ENCODE data around the gene RPS6KA2. TPM values are rescaled to one million over a fixed set of nuclear protein-coding genes. Genes with fewer than 3 reads are reported as not detected.

The RPS6KA2 gene
- total RNA-seq, 4 donors from 2014 or later, result 22.7 to 55.9 (median 40.6) TPM

GRCh38 chr6:166644681-166645080 lies 17.6 kb upstream of the RPS6KA2 start:
- no peak for TF ChIP-seq POLR2A (IDR thresholded peaks at IDR 0.05)
- no peak for TF ChIP-seq CTCF (IDR thresholded peaks at IDR 0.05)
- no peak overlapping the region for H3K4me3 ChIP-seq (ENCODE audit: low read depth, poor library complexity, severe bottlenecking)
- intact Hi-C loops (cut with DNase I; ENCODE audit: low total_unique reads), result no loop called here
- WGBS, 2 donors, result 81 to 93% methylated on average over 1 of the region's 1 CpG
- DNase-seq (ENCODE audit: low spot score in 2 of 2), result no peak

DNA sequence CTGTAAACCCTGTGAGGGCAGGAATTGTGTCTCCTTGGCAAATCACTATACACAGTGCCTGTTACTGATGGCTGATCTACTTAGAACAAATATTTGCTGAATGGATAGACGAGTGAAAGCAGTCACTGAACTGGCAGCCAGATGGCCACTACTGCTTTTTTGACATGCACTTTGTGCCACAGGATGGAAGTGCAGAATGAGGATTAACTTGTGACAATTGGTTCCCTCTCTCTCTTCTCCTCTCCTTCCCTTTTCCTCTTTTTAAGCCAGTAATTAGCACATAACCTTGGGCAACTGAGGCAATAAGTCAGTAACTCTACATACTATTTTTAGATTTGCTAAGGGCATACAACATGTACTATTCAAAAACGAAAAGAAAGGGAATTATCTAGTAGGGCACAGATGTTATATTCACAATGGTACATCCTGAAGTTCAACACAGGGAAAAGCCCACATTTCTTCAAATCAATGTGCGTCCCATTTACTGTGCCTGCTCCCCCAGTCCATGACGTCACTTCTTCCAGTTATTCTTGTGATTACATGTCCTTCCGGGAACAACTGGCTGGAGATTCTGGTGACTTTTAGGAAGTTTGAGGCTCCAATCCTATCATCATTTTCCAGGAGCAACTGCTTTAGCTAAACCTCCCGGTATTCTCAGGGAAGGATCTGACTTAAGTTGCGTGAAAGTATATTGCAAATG lies 17.0 kb upstream of the RPS6KA2 start:
- intact Hi-C loops (cut with DNase I; ENCODE audit: low total_unique reads), result no loop called here
- DNase-seq (ENCODE audit: low spot score in 2 of 2), result no peak
- no peak for TF ChIP-seq POLR2A (IDR thresholded peaks at IDR 0.05)
- TF ChIP-seq CTCF (IDR thresholded peaks at IDR 0.05), result no peak
- 74 to 82% methylated on average over 7 of the region's 7 CpGs for whole genome bisulfite sequencing, 2 donors
- no peak overlapping the region for H3K4me3 ChIP-seq (ENCODE audit: low read depth, poor library complexity, severe bottlenecking)

GRCh38 chr6:166642646-166643045 lies 15.6 kb upstream of the RPS6KA2 start:
- H3K4me3 ChIP-seq (ENCODE audit: low read depth, poor library complexity, severe bottlenecking), result no peak overlapping the region
- 97 to 98% methylated on average over 3 of the region's 3 CpGs for WGBS, 2 donors
- no peak for DNase-seq (ENCODE audit: low spot score in 2 of 2)
- intact Hi-C loops (cut with DNase I; ENCODE audit: low total_unique reads), result no loop called here
- no peak for TF ChIP-seq POLR2A (IDR thresholded peaks at IDR 0.05)
- TF ChIP-seq CTCF (IDR thresholded peaks at IDR 0.05), result no peak

DNA sequence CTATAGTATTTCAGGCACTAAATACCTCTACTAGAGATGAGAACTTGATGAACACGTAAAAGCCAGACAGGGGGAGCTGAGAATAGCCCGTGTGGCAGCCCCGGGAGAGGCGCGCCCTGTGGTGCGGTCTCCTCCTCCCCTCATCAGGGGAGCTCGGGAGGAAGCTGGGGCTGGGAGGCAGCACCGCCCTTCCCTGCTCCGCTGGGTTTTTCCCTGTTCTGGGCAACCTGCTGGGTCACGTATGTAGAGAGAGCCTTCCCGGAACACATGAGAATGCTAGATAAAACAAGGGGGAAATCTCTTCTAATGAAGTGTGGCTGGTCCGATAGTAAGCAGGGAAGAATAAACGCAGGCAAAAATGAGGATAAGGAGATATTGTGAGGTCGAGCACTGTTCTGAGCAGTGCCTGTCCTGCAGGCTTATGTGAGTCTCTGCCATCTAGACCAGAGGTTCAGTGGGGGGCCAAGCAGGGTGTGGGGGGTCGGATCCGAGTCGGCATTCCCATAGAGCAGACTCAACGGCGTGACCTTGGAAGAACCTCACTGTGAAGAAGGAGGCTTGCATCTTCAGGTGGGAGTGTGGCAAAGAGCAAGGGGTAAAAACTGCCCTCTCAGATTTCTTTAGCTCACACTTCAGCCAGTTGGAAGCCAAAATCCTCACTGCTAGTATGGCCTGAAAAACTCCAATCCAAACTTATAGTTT lies 13.4 kb upstream of the RPS6KA2 start:
- H3K4me3 ChIP-seq (ENCODE audit: low read depth, poor library complexity, severe bottlenecking), result no peak overlapping the region
- 14 to 15% methylated on average over 19 of the region's 19 CpGs for WGBS, 2 donors
- no peak for TF ChIP-seq CTCF (IDR thresholded peaks at IDR 0.05)
- no peak for TF ChIP-seq POLR2A (IDR thresholded peaks at IDR 0.05)
- intact Hi-C loops (cut with DNase I; ENCODE audit: low total_unique reads), result no loop called here
- no peak for DNase-seq (ENCODE audit: low spot score in 2 of 2)

DNA sequence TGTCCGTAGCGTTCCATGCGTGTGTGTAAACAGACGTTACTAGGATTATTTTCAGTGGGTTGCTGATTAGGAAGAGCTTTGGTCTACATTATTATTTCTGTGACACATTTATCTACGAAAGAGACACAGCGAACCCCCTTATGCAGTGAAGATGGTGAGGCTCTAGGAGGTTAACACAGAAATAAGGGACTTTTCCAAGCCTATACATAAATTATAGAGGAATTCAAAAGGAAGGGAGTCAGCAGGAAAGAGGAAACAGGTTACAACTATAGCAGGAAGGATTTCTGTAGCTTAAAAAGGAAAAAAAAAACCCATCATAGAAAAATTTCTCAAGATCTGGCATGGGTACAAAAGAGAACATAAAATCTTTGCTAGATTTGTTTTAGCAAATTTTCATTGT lies 12.9 kb upstream of the RPS6KA2 start:
- 83 to 85% methylated on average over 6 of the region's 6 CpGs for WGBS, 2 donors
- intact Hi-C loops (cut with DNase I; ENCODE audit: low total_unique reads), result loop anchor here (10.0 kb wide), 1 partner anchor 1385 kb away; no protein-coding TSS in a partner anchor
- no peak for DNase-seq (ENCODE audit: low spot score in 2 of 2)
- TF ChIP-seq CTCF (IDR thresholded peaks at IDR 0.05) (no peak), POLR2A (IDR thresholded peaks at IDR 0.05) (no peak)
- H3K4me3 ChIP-seq (ENCODE audit: low read depth, poor library complexity, severe bottlenecking), result no peak overlapping the region
